ENCODE measurements around the gene INKA2. TPM values are rescaled to one million over a fixed set of nuclear protein-coding genes. Genes with fewer than 3 reads are reported as not detected.

INKA2 gene
- total and polyA plus RNA-seq, 4 donors = 0.26 to 0.67 (median 0.52) TPM

- no peak overlapping the region for H3K27ac ChIP-seq (ENCODE audit: low read depth in 1 of 2, low read length in 2 of 2)
- no peaks in the 10 kb centered on the region for H3K36me3 ChIP-seq (ENCODE audit: control insufficient read depth in 4 of 4, insufficient read depth in 3 of 4, low read depth in 1 of 4, low read length in 3 of 4)
- no peak overlapping the region for H3K4me3 ChIP-seq (ENCODE audit: low read depth in 1 of 3, low read length in 3 of 3)
- H3K4me1 ChIP-seq (ENCODE audit: control insufficient read depth in 4 of 4, insufficient read depth in 4 of 4, low read length in 3 of 4) = no peaks in the 10 kb centered on the region
- no peak for DNase-seq (ENCODE audit: low spot score)
- H3K9ac ChIP-seq (ENCODE audit: low read depth in 1 of 2, low read length in 2 of 2) = no peak overlapping the region
- H3K9me3 ChIP-seq (ENCODE audit: control insufficient read depth in 4 of 4, low read length in 3 of 4) = no peaks in the 10 kb centered on the region
- 97% methylated on average over 2 of the region's 2 CpGs for WGBS
- TF ChIP-seq RXRA (IDR thresholded peaks at IDR 0.05) (no peak), REST (IDR thresholded peaks at IDR 0.05) (no peak), FOXA1 (IDR thresholded peaks at IDR 0.05) (no peak), SP1 (IDR thresholded peaks at IDR 0.05) (no peak), HNF4G (IDR thresholded peaks at IDR 0.05) (no peak), YY1 (IDR thresholded peaks at IDR 0.05) (no peak), JUND (IDR thresholded peaks at IDR 0.05) (no peak), EGR1 (IDR thresholded peaks at IDR 0.05; ENCODE audit: low read depth in 2 of 2) (no peak), GABPA (IDR thresholded peaks at IDR 0.05 in 1 of 2, conservative IDR thresholded peaks at IDR 0.05 in 1 of 2) (no peak), HNF4A (conservative IDR thresholded peaks at IDR 0.05) (no peak), ZBTB33 (IDR thresholded peaks at IDR 0.05) (no peak)
- no peaks in the 10 kb centered on the region for H3K27me3 ChIP-seq (ENCODE audit: control insufficient read depth in 4 of 4, insufficient read depth in 4 of 4, low read length in 3 of 4)
These were observed 21.7 kb downstream of the INKA2 start for GRCh38 chr1:111717450-111717849.

- H3K4me3 ChIP-seq (ENCODE audit: low read depth in 1 of 3, low read length in 3 of 3) = no peak overlapping the region
- no peaks in the 10 kb centered on the region for H3K9me3 ChIP-seq (ENCODE audit: control insufficient read depth in 4 of 4, low read length in 3 of 4)
- TF ChIP-seq CTCF (IDR thresholded peaks at IDR 0.05; ENCODE audit: low read depth, low read length, missing input control) (no peak), YY1 (IDR thresholded peaks at IDR 0.05) (no peak), RAD21 (IDR thresholded peaks at IDR 0.05) (no peak), EGR1 (IDR thresholded peaks at IDR 0.05; ENCODE audit: low read depth in 2 of 2) (no peak), TAF1 (conservative IDR thresholded peaks at IDR 0.05) (no peak), JUND (IDR thresholded peaks at IDR 0.05) (no peak), REST (IDR thresholded peaks at IDR 0.05) (no peak), ZBTB33 (IDR thresholded peaks at IDR 0.05) (no peak), MAX (IDR thresholded peaks at IDR 0.05) (no peak), RXRA (IDR thresholded peaks at IDR 0.05) (no peak), GABPA (IDR thresholded peaks at IDR 0.05 in 1 of 2, conservative IDR thresholded peaks at IDR 0.05 in 1 of 2) (no peak), FOXA2 (IDR thresholded peaks at IDR 0.05) (no peak)
- WGBS = 89% methylated on average over 3 of the region's 3 CpGs
- H3K4me1 ChIP-seq (ENCODE audit: control insufficient read depth in 4 of 4, insufficient read depth in 4 of 4, low read length in 3 of 4) = no peaks in the 10 kb centered on the region
- H3K27ac ChIP-seq (ENCODE audit: low read depth in 1 of 2, low read length in 2 of 2) = no peak overlapping the region
- no peak overlapping the region for H3K9ac ChIP-seq (ENCODE audit: low read depth in 1 of 2, low read length in 2 of 2)
- H3K36me3 ChIP-seq (ENCODE audit: control insufficient read depth in 4 of 4, insufficient read depth in 3 of 4, low read depth in 1 of 4, low read length in 3 of 4) = no peaks in the 10 kb centered on the region
- DNase-seq (ENCODE audit: low spot score) = no peak
- H3K27me3 ChIP-seq (ENCODE audit: control insufficient read depth in 4 of 4, insufficient read depth in 4 of 4, low read length in 3 of 4) = no peaks in the 10 kb centered on the region
These were observed 22.9 kb downstream of the INKA2 start for GRCh38 chr1:111716333-111716732.
